Heart right ventricle (tissue), 16 donors: Measurements from ENCODE around the gene KRTAP10-1. TPM values are rescaled to one million over a fixed set of nuclear protein-coding genes. Genes with fewer than 3 reads are reported as not detected.

Experiments
- ATAC-seq, 8 donors: fragments of 200-7000 bp; cut with Tn5 transposase; one replicate each; pipeline ENCODE4 v1.9.1; 2020; ENCODE audit warnings: mild to moderate bottlenecking in 8 of 8, moderate library complexity in 8 of 8, moderate number of reproducible peaks in 1 of 8
- DNase-seq, 2 donors: peaks; one replicate each; pipeline ENCODE4 v3.0.0-alpha.2; 2020
- H3K27ac ChIP-seq, 10 donors: fragments of 200-600 bp; sonication (generic) in 2 of 10; one replicate each; pipeline versions ENCODE4 v1.5.0 to v1.8.0; 2020 to 2022; ENCODE audit warnings: mild to moderate bottlenecking in 3 of 10
- H3K27me3 ChIP-seq, 7 donors: fragments of 200-600 bp; one replicate each; pipeline ENCODE4 v1.8.0; 2021 to 2022; ENCODE audit warnings: mild to moderate bottlenecking in 2 of 7
- H3K36me3 ChIP-seq, 9 donors: fragments of 200-600 bp; sonication (generic) in 1 of 9; one replicate each; pipeline versions ENCODE4 v1.5.0 to v1.8.0; 2020 to 2022; ENCODE audit warnings: mild to moderate bottlenecking in 2 of 9
- H3K4me1 ChIP-seq, 9 donors: fragments of 200-600 bp; sonication (generic) in 1 of 9; one replicate each; pipeline versions ENCODE4 v1.5.0 to v1.8.0; 2020 to 2022; ENCODE audit warnings: mild to moderate bottlenecking in 4 of 9
- H3K4me3 ChIP-seq, 10 donors: fragments of 200-600 bp; sonication (generic) in 2 of 10; one replicate each; pipeline versions ENCODE4 v1.5.0 to v1.8.0; 2020 to 2022; ENCODE audit warnings: mild to moderate bottlenecking in 7 of 10, moderate library complexity in 2 of 10
- H3K9me3 ChIP-seq, 11 donors: fragments of 200-600 bp in 10 of 11; sonication (generic) in 2 of 11; one replicate each; pipeline versions ENCODE4 v1.5.0 to v1.8.0; 2013 to 2022; ENCODE audit warnings: mild to moderate bottlenecking in 2 of 11, control low read depth in 1 of 11, moderate library complexity in 1 of 11
- CTCF ChIP-seq, 9 donors: fragments of 200-600 bp; sonication (generic) in 2 of 9; IDR thresholded peaks; one replicate each; pipeline versions ENCODE4 v1.5.0 to v1.8.0; 2021 to 2022; ENCODE audit warnings: antibody characterized with exemption in 9 of 9, mild to moderate bottlenecking in 5 of 9, moderate library complexity in 1 of 9
- WGBS, 2 donors: extraction: QIAGEN DNeasy Blood & Tissue Kit; methylation state at CpG; one replicate each; pipeline ENCODE4 v1.1.7; 2013; ENCODE audit warnings: inconsistent platforms in 1 of 2; 5-methylcytosine and 5-hydroxymethylcytosine counted together
- intact Hi-C, 10 donors: fragments of 100-400 bp; cut with DNase I; formaldehyde crosslinking; loops; one replicate each; pipeline versions ENCODE4 v1.11.1 to v1.14.2; 2022
- long read RNA-seq, 3 donors: library from polyadenylated mRNA; unstranded; transcript quantifications; one replicate each; pipeline ENCODE4 v2.0.0, GENCODE V29; 2020 to 2021
- polyA plus RNA-seq, 2 donors: library from polyadenylated mRNA; stranded (reverse); fragments of 200-250 nt; gene quantifications; one replicate each; pipeline ENCODE4 v1.2.3, GENCODE V29; 2013
- total RNA-seq, 10 donors: library from RNA; stranded (reverse); fragmentation: NEBNext Ultra II Directional in 3 of 10; extraction: Animal tissue kit (Norgen Biotek cat#: 25700) in 3 of 10; gene quantifications; one replicate each; pipeline versions ENCODE4 v1.2.1 to v1.2.4, GENCODE V29; 2021 to 2023
- donor health status: Arrhythmogenic right ventricular cardiomyopathy.
- donor health status: ischemic (EF 13 %, LVEDD 7.1; RV severe dilation, severe dysfunction).
- donor health status: healthy with polysubstance abuse.
- donor health status: DM: no; HTN: yes; CAD: no.
- donor health status: DM: no; HTN: no; CAD: no.
- donor health status: ischemic (EF 25% LVEDD 6.9; RV normal size, moderate dysfunction).
- donor health status: ischemic (EF 25% LVEDD 5.7; RV mildly dilated, moderate dysfunction).
- donor health status: healthy.
- donor health status: DM: yes; HTN: yes; CAD: no.
- donor health status: Ischemic cardiomyopathy.
- donor health status: ischemic (EF 35%, LVEDD 5.7; RV mildly dilated, moderate dysfunction).
- donor health status: nonischemic (EF 11% LVEDD 7.7; RV severe dilation, severe dysfunction).
- donor health status: DM: yes; HTN: yes; CAD: no.
- donor health status: PGD.
- donor health status: ischemic (EF 29% LVEDD 5.4; RV normal size, mild dysfunction).
- donor health status: nonischemic (EF 23%, LVEDD 6.1; RV moderate dilation, normal function).

The KRTAP10-1 gene
- total RNA-seq (not detected), polyA plus RNA-seq (not detected)
- long read RNA-seq, donor 1, result 0 reads
- long read RNA-seq, donor 2, result 0 reads
- long read RNA-seq, donor 3, result 0 reads

GRCh38 chr21:44539991-44540666 lies at the start of gene KRTAP10-1:
Gene KRTAP10-1 (minus strand): TSS chr21:44540195. CDS start chr21:44540150, 45 bp downstream.
- Histone ChIP-seq H3K27me3 (peaks cover 0 to 39% (median 0%) of the 10 kb centered on the region in 7 donors), H3K36me3 (no peaks in the 10 kb centered on the region), H3K9me3 (peaks cover 0 to 33% (median 5%) of the 10 kb centered on the region in 11 donors), H3K27ac (no peak within 1 kb of the TSS), H3K4me3 (no peak within 1 kb of the TSS), H3K4me1 (no peaks in the 10 kb centered on the region)
- no peak for TF ChIP-seq CTCF (IDR thresholded peaks at IDR 0.05)
- ATAC-seq, result no peak
- 77 to 84% methylated on average over 21 of the region's 21 CpGs for WGBS, 2 donors
- DNase-seq, result no peak
- intact Hi-C loops, result no loop called here

GRCh38 chr21:44589094-44589493 lies 49.1 kb upstream of the KRTAP10-1 start:
- H3K4me1 ChIP-seq, result peaks cover 0 to 4% (median 0%) of the 10 kb centered on the region in 9 donors
- no peaks in the 10 kb centered on the region for H3K36me3 ChIP-seq
- ATAC-seq, result no peak
- H3K9me3 ChIP-seq, result peaks cover 0 to 12% (median 0%) of the 10 kb centered on the region in 11 donors
- peaks cover 0 to 66% (median 32%) of the 10 kb centered on the region in 7 donors for H3K27me3 ChIP-seq
- H3K27ac ChIP-seq, result no peak overlapping the region
- DNase-seq, result no peak
- WGBS, 2 donors, result 95 to 96% methylated on average over 2 of the region's 2 CpGs
- no peak for TF ChIP-seq CTCF (IDR thresholded peaks at IDR 0.05)
- H3K4me3 ChIP-seq, result no peak overlapping the region
- intact Hi-C loops, result no loop called here

GRCh38 chr21:44585892-44586291 lies 45.9 kb upstream of the KRTAP10-1 start:
- H3K4me1 ChIP-seq, result no peaks in the 10 kb centered on the region
- intact Hi-C loops, result no loop called here
- TF ChIP-seq CTCF (IDR thresholded peaks at IDR 0.05), result no peak
- ATAC-seq (no peak), DNase-seq (no peak)
- H3K36me3 ChIP-seq, result no peaks in the 10 kb centered on the region
- 83% methylated on average over 3 of the region's 3 CpGs for WGBS, 2 donors
- H3K27ac ChIP-seq, result no peak overlapping the region
- H3K27me3 ChIP-seq, result peaks cover 0 to 65% (median 25%) of the 10 kb centered on the region in 7 donors
- H3K9me3 ChIP-seq, result peaks cover 0 to 29% (median 2%) of the 10 kb centered on the region in 11 donors
- no peak overlapping the region for H3K4me3 ChIP-seq

GRCh38 chr21:44583800-44584147 lies 43.8 kb upstream of the KRTAP10-1 start:
- H3K4me3 ChIP-seq, result no peak overlapping the region
- H3K27ac ChIP-seq, result no peak overlapping the region
- WGBS, 2 donors, result 71% methylated on average over 6 of the region's 6 CpGs
- H3K4me1 ChIP-seq, result no peaks in the 10 kb centered on the region
- intact Hi-C loops, result no loop called here
- H3K36me3 ChIP-seq, result no peaks in the 10 kb centered on the region
- H3K9me3 ChIP-seq, result peaks cover 0 to 33% (median 3%) of the 10 kb centered on the region in 11 donors
- DNase-seq (no peak), ATAC-seq (no peak)
- H3K27me3 ChIP-seq, result peaks cover 0 to 61% (median 22%) of the 10 kb centered on the region in 7 donors
- TF ChIP-seq CTCF (IDR thresholded peaks at IDR 0.05), result no peak
